Activated CD4-positive, alpha-beta T cell treated with anti-CD3 and anti-CD28 coated beads, Interleukin-2, amount 50 U/mL, for 1 hour (primary cell): ENCODE data around the gene AURKAIP1.

Experiments
- DNase-seq: peaks from one replicate; pipeline ENCODE4 v3.0.0-alpha.2; 2020

AURKAIP1 gene

DNA sequence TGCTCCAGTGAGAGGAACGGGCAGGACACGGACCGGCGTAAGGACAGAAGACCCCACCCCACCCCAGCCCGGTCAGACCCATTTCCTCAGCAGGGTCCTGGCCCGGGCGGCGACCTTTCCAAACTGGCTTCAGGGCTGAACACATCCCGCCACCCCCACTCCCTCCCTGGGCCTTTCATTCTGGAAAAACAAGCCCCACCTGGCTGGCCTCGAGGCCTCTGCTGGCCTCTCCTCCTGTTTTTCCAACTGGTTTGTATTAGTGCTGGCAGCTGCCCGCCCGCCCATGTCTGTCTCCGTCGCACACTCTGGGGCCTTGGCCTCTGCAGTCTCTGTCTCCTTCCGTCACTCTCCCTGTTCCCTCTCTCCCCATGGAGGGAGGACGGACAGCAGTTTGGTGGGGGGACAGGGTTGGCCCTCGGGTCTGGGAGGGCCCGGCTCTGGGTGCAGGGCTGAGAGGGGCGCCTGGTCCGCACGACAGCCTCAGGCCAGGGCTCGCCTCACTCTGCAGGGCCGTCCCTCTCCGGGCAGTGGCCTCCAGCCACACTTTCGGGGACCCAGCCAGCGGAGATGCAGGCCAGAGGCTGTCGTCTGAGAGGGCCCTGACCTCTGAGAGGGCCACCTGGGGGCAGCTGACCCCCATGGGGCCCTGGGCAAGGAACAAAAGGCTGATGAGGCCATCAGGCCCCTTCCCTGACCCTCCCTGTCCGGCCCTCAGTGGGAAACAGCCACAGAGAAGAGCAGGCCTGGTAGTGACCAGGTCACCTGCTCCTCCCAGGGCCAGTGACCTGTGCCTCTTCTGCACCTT, 15.1 kb downstream of the AURKAIP1 start:
- no peak for DNase-seq

DNA sequence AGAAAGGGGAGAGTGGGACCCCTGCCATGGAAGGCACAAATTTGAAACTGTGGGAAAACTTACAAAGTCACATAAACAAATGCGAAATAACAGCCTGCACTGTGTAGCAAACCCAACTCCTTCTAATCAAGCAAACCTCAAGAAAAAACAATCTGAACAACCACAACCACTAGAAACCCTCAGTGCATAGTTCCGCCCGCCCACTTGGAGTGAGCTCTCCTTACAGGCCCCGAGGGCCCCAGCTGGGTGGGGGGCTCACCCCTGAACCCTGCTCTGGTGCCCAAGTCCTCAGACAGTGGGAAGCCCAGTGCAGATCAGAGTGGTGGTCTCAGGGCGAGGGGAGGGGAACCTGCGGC, 15.7 kb downstream of the AURKAIP1 start:
- no peak for DNase-seq

DNA sequence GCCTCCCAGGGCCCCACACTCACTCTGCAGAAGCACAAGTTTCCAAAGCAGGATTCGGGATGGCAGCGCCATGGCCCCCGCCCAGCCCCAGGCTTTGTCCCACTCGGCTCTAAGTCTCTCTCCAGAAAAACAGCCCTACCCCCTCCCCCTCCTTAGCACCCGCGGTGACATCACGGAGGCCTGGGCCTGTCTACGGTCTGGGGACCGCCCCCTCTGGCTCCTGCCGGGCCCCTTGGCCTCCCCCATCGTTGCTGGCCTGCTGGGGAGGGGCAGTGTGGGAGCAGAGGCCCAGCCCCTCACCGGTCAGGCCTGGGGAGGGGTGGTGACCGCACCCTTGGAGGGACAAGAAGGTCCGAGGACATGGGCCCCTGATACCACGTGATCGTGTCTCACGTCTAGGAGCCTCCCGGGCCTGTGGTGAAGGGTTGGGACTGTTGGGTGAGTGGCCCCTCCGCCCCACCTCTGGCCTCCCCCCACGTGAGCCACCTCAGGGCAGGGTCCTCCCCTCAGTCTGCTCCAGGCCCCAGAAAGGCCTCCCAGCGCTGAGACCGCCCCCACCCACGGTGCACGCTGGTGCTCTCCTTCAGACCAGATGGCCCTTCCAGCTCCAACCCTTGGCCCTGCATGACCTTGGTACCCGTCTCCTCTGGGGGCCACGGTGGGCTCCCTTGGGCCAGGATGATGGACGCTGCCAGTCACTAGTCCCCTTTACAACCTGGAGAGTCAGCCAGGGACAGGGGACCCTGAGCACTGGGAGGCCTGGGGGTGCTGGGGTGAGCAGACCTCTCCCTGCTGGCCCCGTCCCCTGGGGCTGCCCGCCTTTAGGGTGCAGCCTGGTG, 16.4 kb downstream of the AURKAIP1 start, which contains the start of gene MXRA8:
Gene MXRA8 (minus strand): TSS at position 123 of the 839 bp plus-strand sequence. CDS start 51 bp downstream, at position 72.
- DNase-seq, result no peak

DNA sequence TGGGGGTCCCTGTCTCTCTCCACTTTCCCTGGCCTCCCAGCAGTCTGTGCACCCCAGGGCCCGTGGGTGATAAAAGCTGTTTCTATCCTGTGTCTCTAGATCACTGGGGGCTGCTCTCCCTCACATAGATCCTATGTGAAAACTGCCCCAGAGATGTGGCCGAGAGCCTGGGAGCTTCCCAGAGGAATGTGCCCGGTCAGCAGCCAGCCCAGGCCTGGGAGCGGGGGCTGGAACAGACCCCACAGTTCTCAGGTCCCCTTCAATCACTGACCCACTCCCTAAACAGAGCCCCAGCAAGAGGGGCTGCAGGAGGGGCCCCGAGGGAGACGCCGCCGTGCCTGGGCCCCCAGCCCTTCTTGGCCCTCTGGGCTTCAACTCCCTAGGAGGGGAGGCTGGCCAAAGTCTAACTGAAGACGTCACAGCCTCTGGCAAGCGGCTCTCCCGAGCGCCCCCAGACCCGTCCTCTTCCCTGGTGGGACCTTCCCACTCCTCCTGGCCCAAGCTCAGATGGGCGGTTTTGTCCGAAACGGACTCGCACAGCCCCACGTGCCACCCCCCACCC, 17.1 kb downstream of the AURKAIP1 start:
- DNase-seq, result no peak

DNA sequence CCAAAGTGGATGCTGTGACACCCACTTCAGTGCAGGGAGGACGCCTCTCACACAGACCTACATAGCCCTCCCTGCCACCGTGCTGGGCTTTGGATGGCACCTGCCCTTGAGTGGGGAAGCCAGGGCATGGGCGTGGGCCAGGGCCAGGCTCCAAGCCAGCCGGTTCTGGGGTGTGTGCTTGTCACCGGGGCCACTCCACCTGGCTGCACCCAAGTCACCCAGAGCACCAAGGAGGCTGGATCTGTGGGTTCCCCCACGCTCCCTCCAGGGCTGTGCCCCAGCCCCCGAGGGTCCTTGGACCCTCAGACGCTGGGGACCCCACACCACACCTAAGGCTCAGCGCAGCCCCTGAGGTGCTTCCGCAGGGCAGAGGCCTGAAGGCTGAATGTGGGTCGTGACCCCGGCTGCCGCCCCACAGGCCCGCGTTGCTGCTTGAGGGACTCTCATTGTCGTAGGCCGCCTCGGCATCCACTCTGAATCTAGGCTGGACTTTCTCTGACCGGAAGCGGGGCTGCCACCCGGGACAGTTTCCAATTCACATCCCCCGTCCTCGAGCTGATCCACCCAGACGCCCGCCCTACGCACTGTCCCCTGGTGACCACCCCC, 18.1 kb downstream of the AURKAIP1 start:
- no peak for DNase-seq

DNA sequence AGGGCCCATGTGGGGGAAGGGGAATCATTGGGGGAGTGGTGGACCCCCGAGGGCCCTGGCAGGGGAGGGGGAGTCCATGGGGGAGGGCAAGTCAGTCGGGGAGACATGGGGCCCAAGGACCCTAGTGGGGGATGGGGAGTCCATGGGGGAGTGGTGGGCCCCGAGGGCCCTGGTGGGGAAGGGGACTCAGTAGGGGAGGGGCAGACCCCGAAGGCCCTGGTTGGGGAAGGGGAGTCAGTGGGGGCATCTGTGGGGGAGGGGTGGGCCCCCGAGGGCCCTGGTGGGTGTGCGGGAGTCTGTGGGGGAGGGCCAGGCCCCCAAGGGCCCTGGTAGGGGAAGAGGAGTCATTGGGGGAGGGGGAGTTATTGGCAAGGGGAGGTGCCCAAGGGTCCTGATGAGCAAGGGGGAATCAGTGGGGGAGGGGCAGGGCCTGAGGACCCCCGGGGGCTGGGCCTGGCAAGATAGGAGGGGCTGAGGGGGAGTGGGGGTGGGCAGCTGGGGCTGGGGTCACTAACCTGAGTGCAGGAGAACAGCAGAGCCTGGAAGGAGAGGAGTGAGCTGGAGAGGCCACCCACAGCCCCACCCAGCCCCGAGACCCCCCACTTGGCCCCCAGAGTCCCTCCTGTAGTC, 18.7 kb downstream of the AURKAIP1 start:
- no peak for DNase-seq

DNA sequence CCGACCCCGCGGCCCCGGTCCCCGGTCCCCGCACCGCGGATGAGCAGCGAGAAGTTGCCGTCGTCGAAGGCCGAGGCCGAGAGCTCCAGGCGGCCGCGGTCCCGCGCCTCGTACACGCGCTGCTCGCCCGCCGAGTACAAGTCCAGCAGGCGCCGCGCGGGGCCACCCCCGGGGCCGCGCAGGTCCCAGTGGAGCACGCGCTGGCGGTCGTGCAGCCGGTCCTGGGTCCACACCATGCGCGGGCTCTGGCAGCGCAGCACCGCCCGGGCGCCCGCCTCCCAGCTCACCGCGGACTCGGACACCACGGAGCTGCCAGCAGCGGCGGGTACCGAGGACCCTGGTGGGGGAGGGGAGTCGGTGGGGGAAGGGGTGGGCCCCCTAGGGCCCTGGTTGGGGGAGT, 19.6 kb downstream of the AURKAIP1 start:
- DNase-seq, result no peak

DNA sequence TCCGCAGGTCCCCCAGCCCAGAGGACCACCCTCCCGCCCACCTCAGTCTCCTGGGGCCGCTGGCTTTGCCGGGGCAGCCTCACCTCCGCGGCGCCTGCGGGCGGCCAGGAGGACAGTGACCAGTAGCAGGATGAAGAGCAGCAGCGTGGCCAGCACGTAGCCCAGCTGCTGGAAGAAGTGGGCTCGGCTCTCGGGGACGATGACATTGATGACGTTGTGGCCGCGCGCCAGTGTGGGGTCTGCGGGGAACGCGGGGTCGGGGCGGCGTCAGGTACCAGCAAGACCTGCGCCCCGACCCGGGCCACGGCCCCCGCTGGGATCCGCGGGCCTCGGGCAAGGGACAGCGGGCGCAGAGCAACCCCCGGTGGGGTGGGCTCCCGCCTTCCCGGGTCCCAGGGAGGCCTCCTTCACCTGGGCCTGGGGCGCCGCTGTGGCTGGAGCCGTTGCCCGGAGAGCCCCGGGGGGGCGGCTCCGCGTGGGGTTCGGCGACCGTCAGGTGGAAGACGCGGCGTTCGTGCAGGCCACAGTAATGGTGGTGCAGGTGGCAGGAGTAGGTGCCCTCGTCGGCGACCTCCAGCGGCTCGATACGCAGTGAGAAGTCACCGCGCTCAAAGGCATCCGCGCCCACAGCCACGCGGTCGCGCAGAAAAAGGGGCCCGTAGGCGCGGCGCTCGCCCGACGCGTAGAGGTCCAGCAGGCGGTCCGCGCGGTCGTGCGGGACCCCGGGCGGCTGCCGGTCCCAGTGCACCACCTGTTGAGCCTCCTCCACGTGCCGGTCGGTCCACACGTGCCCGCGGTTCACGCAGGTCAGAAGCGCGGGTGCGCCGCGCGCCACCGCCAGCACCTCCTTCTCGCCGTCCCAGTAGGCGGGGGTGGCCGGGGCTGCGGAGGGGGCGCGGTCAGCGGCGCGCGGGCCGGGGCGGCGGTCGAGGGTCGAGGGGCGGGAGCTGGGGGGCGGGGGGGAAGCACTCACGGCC, 20.4 kb downstream of the AURKAIP1 start:
- no peak for DNase-seq

DNA sequence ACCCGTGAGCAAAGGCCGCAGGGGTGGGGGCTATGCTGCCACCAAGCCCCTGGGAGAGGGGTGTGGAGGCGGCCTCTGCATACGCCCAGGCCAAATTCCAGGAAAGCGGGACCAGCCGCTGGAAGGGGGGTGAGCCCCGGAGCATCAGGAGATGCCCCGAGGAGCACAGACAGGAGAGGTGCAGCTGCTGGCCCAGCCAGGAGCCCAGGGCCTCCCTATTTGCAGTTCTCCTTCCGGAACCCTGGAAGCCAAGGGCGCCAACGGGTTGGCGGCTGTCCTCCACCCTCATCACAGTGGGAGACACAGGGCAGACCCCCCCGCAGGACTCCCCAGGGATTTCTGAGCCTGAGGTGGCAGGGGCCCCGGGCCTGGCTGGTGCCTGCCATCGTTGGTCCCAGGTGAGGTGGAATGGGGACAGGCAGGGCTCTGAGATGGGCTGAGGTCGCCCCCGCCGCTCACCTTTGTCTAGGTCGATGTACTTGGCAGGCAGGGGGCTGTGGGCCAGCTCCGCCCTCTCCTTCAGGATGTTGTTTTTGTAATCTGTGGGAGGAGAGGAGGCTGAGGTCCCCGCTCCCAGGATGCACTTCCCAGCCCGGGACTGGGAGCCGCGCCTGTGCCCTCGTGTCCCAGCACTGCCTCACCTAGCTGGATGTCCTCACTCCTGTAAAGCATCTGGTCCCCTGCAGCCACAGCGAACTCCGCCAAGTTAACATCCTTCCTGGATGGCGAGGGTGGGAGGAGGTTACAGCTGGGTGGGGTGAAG, 21.4 kb downstream of the AURKAIP1 start:
- DNase-seq, result no peak

DNA sequence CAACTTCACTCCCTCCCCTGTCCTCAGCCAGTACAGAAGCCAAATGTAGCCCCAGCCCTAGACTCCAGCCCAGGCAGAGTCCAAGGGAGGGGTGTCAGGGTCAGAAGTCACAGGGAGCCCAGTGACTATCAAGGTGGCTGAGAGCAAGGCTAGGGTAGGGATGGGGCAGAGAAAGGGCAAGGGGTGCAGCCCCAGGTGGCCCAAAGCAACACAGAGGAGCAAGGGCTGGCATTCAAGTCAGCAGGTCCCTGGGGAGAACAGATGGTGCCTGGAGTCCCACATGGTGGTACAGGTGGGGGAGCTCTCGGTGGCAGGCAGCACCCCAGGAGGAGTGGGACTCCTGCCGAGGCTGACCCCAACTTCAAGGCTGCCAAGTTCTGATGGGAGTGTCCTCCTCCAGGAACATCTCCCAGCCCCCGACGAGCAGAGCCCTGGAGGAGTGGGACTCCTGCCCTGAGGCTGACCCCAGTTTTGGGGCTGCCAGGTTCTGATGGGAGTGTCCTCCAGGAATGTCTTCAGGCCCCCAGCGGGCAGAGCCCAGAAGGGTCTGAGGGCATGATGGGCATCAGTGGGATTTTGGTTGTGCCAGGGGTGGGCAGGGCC, 22.1 kb downstream of the AURKAIP1 start:
- no peak for DNase-seq

DNA sequence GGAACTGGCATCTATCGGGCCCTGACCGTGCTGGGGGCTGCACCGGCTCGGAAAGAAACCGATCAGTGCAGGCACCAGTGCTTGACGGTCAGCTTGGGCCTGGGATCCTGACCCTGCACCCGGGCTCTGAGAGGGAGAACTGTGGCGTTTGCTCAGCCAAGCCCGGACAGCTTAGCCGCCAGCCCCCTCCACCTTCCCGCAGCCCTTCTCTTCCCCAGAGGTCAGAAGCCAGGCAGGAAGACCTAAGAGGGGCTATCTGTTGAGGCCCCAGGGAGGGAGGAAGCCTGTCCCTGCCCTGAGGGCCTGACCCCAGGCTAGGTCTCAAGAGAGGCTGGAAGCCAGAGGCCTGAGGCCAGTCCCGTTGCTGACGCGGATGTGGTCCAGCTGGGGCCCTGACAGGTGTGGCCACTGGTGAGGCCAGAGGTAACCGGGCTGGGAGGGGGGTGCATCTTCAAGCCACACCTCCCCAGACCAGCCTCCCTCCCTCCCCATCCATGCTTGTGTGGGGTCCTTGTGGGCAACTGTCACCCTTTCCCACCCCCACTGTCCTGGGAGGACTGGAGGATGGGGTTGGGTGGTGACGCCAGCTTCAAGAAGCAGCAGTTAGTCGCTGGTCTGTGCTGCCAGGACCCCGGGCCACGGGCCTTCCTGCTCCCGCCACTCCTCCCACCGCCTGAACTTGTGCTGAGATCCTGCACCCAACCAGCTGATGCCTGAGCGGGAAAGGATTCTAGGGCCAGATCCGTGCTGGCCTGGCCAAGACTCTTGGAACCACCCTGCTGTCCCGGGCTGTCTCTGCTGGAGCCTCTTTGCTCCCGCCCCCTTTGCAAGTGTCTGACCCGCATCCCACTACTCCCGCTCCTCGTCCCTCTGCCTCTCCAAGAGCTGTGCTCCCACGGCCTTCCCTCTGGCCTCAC, 23.2 kb downstream of the AURKAIP1 start:
- no peak for DNase-seq

DNA sequence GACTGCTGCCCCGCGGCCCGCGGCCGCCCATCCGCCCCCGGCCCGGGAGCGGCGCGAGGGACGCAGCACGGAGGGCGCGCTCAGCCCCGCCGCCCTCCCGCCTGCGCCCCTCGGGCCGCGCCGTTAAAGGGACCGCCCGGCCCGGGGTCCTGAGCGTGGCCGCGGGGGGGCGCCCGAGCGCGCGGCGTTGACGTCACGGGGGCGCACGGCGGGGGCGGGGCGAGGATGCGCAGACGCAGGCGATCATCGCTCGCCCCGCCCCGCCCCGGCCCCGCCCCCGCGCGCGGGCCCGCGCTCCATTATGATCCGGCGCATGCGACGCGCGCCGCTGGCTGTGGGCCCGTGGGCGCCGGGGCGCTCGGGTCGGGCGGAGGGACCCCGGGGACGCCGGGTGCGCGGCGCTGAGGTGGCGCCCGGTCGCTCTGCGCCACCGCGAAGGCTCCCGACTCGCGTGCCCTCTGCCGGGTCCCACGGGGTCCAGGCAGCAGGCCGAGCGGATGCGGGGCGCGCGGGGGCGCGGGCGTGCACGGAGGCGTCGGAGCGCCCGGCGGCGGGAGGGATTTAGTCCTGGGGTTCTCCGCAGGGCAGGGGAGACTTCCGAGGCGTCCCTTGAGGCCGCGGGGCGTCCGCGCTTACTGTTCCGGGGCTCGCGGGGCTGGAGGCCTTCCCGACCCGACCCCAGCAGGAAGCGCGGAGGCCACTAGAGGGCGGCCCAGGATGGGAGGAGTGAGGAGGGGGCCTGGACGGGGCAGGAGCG, 25.6 kb downstream of the AURKAIP1 start, which contains the start of gene DVL1:
Gene DVL1 (minus strand): TSS at position 163 of the 757 bp plus-strand sequence. CDS start 353 bp downstream, outside the sequence.
- DNase-seq, result peak; percentile 68

DNA sequence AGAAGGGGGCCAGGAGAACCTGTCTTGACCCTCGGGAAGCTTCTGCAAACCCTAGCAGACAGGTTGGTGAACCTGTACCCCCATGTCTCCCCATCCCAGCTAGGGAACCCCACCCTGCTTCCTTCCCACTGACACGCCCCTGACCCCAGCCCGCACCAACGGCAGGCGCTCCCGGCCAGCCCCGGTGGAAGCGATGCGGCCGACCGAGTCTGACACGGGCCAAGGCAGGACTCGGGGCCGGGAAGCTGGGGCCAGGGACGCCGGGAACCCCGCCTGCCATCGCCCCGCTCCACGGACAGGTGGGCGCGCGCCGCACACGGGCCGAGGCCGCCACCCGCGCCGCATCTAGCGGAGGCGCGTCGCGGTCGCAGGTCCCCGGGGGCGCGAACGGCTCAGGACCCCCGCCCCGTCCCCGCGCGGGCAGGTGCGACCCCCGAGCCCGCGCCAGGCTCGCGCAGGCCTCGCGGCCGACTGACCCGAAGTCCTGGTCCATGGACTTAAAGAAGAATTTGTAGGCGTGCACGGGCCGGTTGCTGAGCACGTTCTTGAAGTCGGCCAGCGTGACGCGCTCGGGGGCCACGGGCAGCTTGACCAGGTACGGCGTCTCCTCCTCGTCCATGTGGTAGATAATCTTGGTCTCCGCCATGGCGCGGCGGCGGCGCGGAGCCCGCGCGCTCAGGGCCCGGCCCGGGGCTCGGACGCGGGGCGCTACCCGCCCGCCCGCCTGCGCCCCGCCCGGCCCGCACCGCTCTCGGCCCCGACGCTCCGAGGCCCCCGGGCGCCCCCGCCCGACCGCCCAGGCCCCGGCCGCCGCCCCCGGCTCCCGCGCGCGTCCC, 26.4 kb downstream of the AURKAIP1 start:
- DNase-seq, result no peak

DNA sequence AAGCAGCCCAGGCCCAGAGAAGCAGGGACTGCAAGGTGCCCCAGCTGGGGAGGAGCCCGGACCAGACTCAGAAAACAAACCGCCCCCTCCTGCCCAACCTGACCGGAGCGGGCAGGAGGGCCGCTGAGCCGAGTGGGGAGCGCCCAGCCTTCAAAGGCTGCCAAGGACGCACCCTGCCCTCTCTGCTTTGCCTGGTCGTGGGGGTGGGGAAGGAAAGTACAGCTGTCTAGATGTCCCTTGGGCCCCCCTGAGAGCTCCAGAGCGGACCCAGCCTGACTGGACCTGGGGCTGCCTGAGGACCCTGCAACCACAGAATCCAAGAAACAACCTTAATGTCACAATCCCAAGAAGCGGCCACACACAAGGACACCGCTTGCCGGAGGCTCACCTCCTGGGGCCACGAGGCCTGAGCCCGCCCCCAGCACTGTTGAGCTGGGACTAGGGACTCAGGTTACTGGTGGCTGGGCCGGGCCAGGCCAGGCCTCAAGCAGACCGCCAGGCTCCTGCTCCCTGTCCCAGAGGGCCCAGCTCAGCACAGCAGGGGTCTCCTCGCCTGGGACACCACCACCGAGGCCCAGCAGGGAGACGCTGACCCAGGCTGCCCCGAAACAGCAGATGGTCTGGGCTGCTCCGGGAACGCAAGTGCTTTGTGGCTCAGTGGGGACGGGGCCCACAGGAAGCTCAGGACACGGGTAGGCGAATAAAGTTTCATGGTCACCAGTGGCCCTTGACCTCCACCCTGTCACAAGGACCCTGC, 27.2 kb downstream of the AURKAIP1 start:
- no peak for DNase-seq

DNA sequence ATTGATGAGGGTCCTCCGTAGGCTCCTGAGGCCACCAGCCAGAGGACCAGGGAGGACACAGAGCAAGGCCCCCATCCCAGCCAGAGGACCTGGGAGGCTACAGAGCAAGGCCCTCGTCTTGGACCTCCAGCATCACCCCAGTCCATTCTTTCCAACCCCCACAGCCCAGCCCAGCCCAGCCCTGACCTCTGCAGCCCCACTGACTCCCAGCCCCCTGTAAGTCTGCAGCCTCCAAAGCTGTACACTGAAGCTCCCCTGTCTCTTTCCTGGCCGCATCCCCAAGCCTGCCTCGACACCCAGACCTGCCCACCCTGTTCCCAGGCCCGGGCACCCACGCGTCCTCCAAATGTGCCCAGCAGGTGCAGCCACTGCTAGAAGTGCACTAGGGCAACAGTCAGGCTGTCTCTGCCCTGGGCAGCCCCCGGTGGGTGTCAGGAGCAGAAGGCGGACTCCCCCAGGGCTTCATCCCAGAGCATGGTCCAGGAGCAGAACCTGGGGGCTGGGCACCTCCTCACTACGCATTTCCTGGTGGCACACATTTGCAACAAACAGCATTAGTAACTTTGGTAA, 27.9 kb downstream of the AURKAIP1 start:
- DNase-seq, result no peak

DNA sequence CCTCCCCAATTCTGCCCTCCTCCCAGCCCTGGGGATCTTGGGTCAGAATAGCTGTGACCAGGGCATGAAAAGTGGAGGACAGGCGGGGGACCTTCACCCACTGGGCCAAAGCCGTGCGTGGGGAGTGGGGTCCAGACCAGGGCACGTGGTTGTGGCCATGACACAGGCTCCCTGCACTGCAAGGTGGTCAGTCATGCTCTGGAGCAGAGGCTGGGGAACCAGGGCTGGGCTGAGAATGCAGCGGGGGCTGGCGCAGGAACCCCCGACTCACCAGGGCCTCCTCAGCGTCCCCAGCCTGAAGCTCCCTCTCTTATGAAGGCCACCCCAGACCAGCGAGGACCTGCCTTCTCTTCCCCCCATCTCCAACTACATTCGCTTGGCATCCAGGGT, 28.5 kb downstream of the AURKAIP1 start:
- no peak for DNase-seq
